Kidney tubule cell (primary cell): ENCODE measurements around the gene TMEM140.
A peak's percentile ranks its signal among the peaks of the same experiment; 100 is the strongest.
"Not testable (repeated sequence)": the region's sequence is repeated elsewhere in the genome, so short reads cannot be mapped to it uniquely, and the experiment has no call there.

Experiments used
- DNase-seq: peaks from one replicate; pipeline ENCODE4 v3.0.0-alpha.2; 2018; ENCODE audit warnings: low spot score

TMEM140 gene

DNA sequence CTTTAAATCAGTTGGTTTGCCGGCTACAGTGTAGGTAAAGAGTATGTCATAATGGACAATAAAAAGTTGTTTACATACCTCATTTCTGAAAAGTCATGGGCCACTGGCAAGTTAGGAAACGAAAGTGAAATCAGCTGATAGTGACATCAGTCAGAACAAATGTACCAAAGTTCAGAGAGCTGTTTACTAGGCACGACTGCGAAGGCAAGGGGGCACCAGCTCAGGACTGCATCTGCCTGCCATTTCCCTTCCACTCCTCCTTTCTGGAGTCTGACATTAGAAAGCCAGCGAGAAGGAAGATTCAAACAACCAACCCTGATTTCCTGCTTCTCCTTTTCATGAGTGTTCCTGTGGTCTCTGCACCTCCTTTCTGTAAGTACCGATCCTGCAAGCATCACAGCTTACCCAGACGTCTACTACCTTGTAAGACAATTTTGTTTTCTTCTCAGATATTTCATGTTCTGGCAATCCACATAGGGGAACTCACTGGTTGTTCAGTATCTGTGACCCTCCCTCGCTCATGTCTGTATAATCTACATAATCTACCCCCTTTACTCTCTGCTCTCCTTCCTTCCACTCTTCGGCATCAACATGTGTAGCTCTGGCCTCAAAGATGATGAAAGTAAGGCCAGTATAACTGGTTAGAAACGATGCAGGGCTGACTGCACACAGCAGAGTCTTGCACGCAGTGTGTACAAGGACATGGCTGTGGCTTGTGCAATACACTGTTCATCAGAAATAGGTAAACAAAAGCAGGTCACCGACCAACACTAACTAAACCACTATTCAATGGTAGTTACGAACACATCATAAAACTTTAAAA lies at the start of gene TMEM140:
Gene TMEM140, plus strand, starts transcription at position 174 of the 823 bp plus-strand sequence. CDS start 16,370 bp downstream, outside the sequence.
- DNase-seq, result peak; percentile 74

DNA sequence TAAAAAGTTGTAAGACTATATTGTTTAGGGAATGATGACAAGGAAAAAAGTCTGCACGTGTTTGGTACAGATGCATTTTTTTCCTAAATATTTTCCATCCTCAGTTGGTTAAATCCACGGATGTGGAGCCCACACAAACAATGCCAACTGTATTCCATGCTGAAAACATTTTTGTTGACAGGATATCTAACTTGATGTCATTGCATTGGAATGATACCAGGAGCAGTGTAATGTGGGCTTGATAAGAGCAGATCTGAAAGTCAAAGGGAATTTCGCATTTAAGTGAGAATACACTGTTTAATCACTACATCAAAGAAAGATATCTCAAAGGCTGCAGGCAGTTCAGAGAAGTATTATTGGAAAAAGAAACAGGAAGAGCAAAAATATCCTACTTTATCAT lies 49.5 kb upstream of the TMEM140 start:
- no peak for DNase-seq

DNA sequence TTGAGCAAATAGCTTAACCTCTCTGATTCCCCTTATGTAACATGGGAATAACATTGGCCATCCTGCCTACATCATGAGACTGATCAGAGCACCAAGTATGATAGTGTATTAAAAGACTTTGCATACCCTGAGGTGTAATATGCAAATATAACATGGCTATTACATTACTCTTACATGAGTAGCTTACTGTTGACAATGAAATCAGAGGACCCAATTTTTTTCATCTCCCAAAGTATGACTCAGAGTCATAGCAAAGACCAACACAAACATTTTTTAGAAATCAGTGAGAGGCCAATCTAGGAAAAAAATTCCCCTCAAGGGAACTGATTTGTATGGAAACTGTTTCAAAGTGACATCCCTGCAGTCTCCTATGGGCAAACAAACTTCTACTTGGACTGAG lies 47.0 kb upstream of the TMEM140 start:
- peak; percentile 37 for DNase-seq

DNA sequence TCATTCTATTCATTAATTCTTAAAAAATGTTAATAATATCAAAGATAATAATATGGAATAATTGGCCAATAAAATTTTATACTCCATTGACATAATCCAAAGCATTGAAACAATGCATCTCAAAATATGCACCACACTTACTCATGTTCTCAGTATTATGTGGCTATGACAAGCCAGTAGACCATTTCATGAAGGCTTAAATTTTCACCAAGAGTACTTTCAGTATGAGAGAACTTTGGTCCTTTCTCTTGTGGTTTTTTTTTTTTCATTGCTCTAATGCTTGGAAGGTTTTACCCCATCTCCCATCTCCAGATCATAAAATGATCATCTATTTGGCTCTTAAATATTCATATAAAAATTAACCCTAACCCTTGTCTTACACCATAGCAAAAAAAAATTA lies 45.5 kb upstream of the TMEM140 start:
- peak; percentile 36 for DNase-seq

DNA sequence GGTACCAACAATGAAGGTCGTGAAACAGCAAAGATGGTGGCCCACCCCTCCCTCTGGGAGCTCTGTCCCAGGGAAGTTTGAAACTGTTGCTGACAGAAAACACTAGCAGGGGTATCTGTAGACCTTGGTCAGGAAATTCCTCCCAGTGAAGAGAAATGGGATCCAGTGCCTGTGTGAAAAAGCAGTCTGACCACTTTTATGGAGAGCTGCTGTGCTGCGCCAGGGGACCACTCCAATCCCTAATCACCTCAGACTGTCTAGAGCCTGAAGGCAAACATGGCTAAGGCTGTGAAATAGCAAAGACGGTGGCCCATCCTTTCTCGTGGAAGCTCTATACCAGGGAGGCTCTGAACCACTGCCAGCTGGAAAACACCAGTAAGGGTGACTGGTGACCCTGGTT lies 38.3 kb upstream of the TMEM140 start:
- DNase-seq, result no peak

DNA sequence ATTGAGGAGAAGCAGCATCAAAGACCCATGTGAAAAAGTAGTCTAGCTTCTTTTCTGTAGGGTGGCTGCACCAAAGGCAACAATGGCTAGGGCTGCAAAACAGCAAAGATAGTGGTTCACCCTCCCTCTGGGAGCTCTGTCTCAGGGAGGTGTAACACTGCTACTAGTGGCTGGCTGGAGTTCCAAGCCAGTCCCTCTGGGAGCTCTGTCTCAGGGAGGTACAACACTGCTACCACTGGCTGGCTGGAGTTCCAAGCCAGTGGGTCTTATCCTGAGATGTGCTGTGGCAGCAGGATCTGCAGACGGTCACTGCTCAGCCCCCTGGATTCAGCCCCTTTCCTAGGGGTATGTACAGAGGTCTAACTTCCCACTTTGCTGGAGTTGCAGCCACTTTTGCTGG lies 37.9 kb upstream of the TMEM140 start:
- DNase-seq, result no peak

DNA sequence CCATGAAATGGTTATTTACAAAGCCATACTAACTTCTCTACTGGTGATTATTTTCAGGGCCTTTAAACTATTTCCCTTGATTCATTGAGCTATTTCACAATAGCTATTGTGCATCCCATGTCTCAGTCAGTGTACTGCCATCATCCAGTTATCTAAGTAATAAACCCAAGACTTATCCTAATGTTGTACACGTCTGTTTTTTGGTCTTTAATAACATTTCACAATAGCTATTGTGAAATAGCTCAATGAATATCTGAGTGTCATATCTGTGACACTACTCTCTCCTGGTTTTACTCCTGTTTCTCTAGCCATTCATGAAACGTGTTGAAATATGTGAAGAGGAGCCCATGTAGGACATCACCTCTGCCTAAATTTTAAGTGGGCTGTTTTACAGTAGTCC lies 36.5 kb upstream of the TMEM140 start:
- DNase-seq, result no peak

DNA sequence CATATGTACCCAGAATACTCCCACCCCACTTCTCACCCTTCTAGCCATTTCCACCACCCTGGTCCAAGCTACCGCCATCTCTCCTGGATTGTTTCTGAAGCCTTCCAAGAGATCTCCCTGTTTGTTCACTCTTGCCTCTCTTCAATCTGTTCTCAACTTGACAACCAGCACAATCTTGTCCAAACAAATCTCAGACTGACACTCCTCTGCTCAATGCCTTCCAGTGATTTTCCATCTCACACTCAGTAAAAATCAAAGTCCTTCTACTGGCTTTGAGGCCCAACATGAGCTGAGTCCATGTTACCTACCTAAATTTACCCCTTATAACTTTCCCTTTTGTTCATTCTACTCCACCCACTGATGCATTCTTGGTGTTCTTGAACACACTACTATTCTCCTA lies 33.2 kb upstream of the TMEM140 start:
- no peak for DNase-seq

DNA sequence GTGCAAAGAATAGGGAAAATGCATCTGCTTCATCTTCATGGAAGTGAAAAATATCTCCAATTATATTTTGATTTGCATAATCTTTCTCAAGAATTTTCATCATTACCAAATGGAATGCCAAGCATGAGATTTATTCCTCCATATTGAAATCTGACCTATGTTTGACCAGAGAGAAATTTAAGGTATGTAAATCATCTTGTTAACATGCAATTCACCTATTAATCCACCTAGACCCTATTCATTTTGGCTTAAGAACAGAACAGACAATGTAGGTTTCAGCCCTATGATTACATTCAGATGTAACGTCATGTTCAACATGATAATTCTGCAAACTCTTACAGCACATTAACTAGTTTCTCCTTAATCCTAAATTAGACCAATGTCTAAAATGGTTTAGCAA lies 30.8 kb upstream of the TMEM140 start:
- DNase-seq, result no peak

DNA sequence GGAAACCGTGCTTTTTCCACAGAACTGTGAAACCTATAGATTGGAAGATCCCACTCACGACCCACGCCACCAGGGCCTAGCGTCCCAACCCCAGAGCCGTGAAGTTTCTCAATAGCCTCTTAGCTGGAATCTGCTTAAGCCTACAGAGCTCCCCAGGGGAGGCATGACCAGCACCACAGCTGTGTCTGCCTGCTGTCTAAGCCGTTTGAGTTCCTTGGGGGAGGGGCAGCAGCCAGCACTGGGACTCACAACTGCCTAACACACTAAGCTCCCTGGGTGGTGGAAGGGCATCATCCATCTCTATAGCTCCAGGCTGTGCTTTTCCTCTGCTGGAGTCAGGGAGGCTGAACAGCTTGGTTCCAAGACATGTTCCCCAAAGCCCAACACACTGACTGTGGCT lies 26.0 kb upstream of the TMEM140 start:
- DNase-seq, result no peak

DNA sequence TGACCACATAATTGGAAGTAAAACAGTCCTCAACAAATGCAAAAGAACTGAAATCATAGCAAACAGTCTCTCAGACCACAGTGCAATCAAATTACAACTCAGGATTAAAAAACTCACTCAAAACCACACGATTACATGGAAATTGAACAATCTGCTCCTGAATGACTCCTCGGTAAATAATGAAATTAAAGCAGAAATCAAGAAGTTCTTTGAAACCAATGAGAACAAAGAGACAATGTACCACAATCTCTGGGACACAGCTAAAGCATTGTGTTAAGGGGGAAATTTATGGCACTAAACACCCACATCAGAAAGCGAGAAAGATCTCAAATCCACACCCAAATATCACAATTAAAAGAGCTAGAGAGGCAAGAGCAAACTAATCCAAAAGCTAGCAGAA lies 23.2 kb upstream of the TMEM140 start:
- not testable (repeated sequence) for DNase-seq

DNA sequence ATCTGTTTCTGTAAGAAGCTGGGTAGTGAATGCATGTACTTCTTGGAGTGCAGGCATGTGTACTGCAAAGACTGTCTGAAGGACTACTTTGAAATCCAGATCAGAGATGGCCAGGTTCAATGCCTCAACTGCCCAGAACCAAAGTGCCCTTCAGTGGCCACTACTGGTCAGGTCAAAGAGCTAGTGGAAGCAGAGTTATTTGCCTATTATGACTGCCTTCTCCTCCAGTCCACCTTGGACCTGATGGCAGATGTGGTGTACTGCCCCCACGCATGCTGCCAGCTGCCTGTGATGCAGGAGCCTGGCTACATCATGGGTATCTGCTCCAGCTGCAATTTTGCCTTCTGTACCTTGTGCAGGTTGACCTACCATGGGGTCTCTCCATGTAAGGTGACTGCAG lies 18.9 kb upstream of the TMEM140 start:
- DNase-seq, result no peak

DNA sequence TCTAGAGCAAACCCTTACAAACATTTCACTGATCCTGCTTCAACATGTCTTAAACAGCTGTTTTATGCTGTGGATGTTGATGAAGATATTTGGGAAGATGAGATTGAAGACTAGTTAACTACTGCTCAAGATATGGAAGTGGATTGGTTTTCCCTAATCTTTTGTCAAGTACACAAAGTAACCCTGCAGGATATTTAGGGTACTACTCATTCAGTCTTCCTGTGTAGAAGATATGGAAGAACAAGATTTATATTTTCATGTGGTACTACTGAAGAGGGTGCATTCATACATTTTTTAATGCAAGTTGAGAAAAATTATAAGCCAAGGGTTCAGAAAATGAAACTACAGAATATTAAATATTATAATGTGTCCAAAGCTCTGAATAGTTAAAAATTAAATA lies 18.3 kb upstream of the TMEM140 start:
- DNase-seq, result no peak

DNA sequence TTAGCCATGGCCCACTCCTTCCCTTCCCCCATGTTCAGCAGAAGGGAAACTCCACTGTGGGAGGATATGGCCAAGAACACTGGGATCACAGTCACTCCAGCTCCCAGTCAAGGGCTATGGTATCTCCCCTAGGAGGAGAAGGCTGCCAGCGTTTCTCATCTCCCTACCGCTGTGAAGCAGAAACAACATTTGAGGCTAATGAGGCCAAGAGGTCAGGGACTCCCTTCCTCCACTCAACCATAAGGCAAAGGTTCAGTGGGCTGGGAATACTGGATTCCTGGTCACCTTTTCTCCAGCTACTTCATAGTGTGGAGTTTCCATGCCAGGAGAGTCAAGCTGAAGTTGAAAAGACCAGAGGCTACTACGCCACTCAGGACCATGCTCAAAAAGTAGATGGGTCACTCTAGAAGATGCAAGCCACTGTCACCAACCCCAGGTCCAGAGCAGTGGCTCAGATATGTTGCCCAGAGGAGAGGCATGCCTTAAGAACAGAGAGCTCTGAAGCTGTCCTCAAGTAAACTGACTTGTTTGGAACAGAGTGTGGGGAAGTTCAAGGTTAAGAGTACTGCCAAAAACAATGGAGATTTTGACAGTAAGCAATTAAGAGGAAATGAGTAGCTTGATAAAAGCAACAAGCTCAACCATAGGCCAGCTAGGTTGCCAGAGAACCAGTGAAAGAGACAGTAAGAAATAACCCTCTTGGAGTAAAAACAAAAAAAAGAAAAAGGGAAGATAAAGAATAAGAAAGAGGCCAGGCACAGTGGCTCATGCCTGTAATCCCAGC lies 3.8 kb upstream of the TMEM140 start:
- DNase-seq, result no peak

DNA sequence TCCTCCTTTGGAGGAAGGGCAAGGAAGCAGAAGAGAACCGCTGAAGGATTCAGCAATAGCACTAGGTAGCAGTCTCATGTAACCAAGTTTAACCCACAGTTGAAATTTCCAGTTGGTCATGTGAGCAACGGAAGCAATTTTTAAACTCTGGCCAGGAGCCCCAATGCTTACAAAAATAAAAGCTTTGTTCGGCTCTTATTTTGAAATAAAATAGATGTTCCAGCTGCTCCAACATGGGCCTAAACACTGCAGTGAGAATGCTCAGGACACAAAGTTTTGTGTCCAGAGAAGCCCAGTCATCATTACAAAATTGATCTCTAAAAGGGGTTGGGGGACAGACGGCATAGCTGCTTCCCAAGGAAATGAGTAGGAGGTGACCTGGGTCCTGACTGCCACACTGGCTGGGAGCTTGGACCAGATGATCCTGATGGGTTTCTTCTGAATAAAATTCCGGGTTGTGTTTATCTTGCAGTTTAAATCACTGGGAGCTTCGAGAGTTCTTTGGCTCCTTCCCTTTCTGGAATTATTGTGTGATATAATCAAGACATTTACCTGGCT lies 452 bp upstream of the TMEM140 start:
- no peak for DNase-seq

DNA sequence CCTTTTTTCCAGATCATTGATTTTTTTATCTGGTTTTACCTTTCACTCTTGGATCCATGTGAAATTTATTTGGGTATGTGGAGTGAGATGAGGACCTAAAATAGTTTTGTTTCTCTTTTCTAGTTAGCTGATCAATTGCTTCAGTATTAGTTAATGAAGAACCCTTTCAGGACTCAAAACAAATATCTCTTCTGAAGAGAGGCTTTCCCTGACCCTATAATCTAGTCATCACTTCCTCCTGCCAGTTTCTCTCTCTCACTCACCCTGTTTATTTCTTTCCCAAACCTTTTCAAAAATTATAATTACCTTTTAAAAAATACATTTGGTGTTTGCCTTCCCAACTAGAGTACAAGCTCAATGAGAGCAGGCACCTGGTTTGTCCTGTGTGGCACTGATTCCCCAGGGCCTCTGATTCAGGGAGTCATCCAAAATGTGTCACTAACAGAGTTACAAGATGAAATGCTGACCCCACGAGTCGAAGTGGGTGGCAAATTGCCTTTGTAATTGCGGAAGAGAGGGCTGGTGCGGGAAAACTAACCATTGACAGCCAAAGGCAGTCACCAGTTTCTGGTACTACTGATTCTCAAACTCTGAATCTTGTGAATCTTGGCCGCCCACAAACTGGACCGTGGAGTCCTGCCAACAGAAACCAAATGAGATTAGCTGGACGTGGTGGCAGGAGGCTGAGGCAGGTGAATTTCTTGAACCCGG lies 2.4 kb downstream of the TMEM140 start:
- no peak for DNase-seq

DNA sequence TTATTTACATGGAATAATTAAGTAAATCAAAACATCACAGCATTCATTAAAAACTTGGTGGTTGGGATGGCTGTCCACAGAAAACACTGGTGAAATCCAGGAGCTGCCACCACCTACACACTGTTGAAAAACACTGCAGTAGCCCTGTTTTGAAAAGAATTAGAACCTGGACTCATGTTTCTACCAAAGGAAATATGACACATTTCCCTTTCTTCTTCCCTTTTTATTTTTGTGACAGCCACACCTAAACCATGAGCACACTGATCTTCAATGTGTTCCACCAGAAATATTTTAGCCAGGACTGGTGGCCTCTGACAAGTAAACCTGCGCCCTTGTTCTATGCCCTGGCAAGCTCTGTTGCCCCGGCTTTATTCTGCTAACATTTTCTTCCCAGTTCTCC lies 3.3 kb downstream of the TMEM140 start:
- no peak for DNase-seq

DNA sequence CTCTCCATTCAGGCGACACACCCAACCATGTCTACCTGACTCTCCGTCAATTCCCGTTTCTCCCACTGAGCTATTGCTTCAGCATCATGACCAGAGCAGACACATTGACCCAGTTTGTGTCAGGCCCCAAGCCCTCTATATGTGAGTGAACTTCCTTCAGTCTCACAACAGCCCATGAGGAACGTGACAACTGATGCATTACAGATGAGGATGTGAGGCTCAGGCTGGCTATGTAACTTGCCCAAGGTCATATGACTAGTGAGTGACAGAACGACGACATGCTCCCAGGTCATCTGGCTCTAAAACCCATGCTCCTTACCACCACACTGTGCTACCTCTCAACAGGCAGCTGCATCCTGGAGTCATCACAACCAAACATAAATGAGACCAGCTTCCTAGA lies 3.7 kb downstream of the TMEM140 start:
- DNase-seq, result peak; percentile 80

DNA sequence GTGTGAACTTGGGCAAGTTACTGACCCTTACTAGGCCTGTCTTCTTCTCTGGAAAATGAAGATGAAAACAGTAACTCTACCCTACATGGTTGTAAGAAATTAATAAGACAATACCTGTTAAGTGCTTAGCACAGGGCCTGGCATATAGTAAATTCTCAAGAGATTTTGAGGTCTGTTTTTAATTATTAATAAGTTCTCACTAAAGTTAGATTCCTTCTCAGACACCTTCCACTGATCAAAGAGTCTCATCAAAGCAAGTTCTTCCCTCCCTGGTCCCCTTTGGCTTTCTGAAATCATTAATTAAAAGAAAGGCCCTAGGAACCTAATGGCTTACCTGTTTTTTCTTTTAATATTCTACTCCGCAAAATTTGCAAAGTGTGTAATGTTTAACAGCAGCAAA lies 4.6 kb downstream of the TMEM140 start:
- DNase-seq, result peak; percentile 67

DNA sequence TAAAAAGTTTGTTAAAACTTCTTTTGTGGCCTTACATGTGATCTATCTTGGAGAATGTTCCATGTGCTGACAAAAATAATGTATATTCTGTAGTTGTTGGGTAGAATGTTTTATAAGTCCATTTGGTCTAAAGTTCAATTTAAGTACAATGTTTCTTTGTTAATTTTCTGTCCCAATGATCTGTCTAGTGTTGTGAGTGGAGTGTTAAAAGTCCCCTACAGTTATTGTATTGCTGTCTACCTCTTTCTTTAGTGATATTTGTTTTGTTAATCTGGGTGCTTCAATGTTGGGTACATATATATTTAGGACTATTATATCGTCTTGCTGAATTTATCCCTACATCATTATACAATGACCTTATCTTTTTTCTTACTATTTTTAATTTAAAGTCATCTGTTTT lies 6.9 kb downstream of the TMEM140 start:
- DNase-seq, result no peak

DNA sequence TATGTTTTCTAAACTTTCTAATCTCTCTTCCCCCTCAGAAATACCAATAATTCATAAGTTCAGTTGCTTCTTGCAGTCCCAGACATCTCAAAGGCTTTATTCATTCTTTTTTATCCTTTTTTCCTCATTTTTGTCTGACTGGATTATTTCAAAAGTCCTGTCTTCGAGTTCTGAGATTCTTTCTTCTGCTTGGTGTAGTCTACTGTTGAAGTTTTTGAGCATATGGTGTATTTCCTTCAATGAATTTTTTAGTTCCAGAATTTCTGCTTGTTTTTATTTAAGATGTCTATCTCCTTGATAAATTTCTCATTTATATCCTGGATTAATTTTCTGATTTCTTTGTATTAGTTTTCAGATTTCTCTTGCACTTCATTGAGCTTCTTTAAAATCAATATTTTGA lies 8.4 kb downstream of the TMEM140 start:
- no peak for DNase-seq

DNA sequence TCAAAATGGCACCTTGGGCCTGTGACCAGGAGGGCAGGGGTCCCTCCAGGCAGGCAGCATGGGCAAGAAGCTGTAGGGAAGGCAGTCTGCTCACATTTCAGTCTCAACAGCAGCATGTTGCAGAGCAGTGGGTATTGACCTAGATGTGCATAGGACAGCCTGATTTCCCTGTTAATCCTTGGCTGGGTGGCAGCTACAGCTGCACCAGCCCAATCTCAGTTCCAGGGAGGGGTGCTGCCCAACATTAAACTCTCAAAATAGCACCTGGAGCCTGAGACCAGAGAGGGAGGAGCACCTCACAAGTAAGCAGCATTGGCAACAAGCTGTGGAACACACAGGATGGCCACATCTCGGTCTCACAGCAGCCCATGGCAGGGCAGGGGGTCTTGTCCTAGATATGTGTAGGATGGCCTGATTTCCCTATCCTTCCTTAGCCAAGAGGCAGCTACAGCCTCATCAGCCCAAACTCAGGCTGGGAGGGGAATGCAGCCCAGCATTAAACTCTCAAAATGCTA lies 10.3 kb downstream of the TMEM140 start:
- DNase-seq, result no peak
